Upper lobe of left lung (tissue), 6 donors: ENCODE measurements around the gene RBM23. TPM values are rescaled to one million over a fixed set of nuclear protein-coding genes. Genes with fewer than 3 reads are reported as not detected.

Experiments
- ATAC-seq, 2 donors: fragments of 200-7000 bp; cut with Tn5 transposase; one replicate each; pipeline ENCODE4 v1.9.1; 2022; ENCODE audit warnings: mild to moderate bottlenecking in 2 of 2, moderate library complexity in 2 of 2; ENCODE audit not compliant: low FRiP score in 2 of 2
- DNase-seq, 2 donors: peaks; one replicate each; pipeline ENCODE4 v3.0.0-alpha.2; 2019 to 2020
- H3K27ac ChIP-seq, 4 donors: fragments of 200-600 bp; sonication (generic); one replicate each; pipeline ENCODE4 v1.5.1; 2016 to 2019
- H3K27me3 ChIP-seq, 4 donors: fragments of 200-600 bp; sonication (generic); one replicate each; pipeline ENCODE4 v1.5.1; 2017 to 2019
- H3K36me3 ChIP-seq, 4 donors: fragments of 200-600 bp; sonication (generic); one replicate each; pipeline ENCODE4 v1.5.1; 2016 to 2019
- H3K4me1 ChIP-seq, 4 donors: fragments of 200-600 bp; sonication (generic); one replicate each; pipeline ENCODE4 v1.5.1; 2018 to 2019
- H3K4me3 ChIP-seq, 4 donors: fragments of 200-600 bp; sonication (generic); one replicate each; pipeline ENCODE4 v1.5.1; 2017 to 2019; ENCODE audit warnings: mild to moderate bottlenecking in 2 of 4, moderate library complexity in 1 of 4
- H3K9me3 ChIP-seq, 4 donors: fragments of 200-600 bp; sonication (generic); one replicate each; pipeline ENCODE4 v1.5.1; 2018 to 2019
- CTCF ChIP-seq, 6 experiments: fragments of 450-650 bp in 4 of 6; fragments of 200-600 bp in 2 of 6; sonication (generic) in 2 of 6; IDR thresholded peaks; one replicate each; pipeline ENCODE4 v1.5.1; 2016 to 2019; ENCODE audit warnings: antibody characterized with exemption in 6 of 6
- EP300 ChIP-seq, 4 donors: sonication (generic); formaldehyde crosslinking; IDR thresholded peaks; one replicate each; pipeline ENCODE4 v1.5.1; 2017; ENCODE audit warnings: antibody characterized with exemption in 4 of 4, control low read depth in 2 of 4
- POLR2A ChIP-seq, 4 donors: fragments of 450-650 bp; IDR thresholded peaks; one replicate each; pipeline ENCODE4 v1.5.1; 2016 to 2017; ENCODE audit warnings: antibody characterized with exemption in 4 of 4, mild to moderate bottlenecking in 2 of 4
- POLR2AphosphoS5 ChIP-seq, 2 donors: sonication (generic); formaldehyde crosslinking; IDR thresholded peaks; one replicate each; pipeline ENCODE4 v1.5.1; 2017; ENCODE audit warnings: antibody characterized with exemption in 2 of 2
- WGBS, 2 donors: methylation state at CpG; one replicate each; pipeline ENCODE4 v1.1.5; 2017 to 2018; 5-methylcytosine and 5-hydroxymethylcytosine counted together
- total RNA-seq, 6 donors: library from RNA; depleted of rRNA in 4 of 6; stranded (reverse); fragments of >200 nt in 4 of 6; gene quantifications; one replicate each; pipeline versions ENCODE4 v1.1.0 to v1.2.1, GENCODE V29; 2016 to 2021
- donor health status: DM: no; HTN: no; CAD: no; lungs with moderate emphysema.
- donor health status: DM: no; HTN: yes; CAD: no; lungs with severe emphysema.

Gene RBM23
- total RNA-seq, 6 donors from 2014 or later: 63.3 to 96.8 (median 91.9) TPM

GRCh38 chr14:22888662-22889061, 30.3 kb downstream of the RBM23 start:
- Histone ChIP-seq H3K4me1 (peaks cover 9 to 25% (median 22%) of the 10 kb centered on the region in 4 donors), H3K4me3 (no peak overlapping the region), H3K9me3 (no peaks in the 10 kb centered on the region), H3K27ac (no peak overlapping the region), H3K36me3 (no peaks in the 10 kb centered on the region), H3K27me3 (no peaks in the 10 kb centered on the region)
- 58 to 65% methylated on average over 3 to 4 of the region's 4 CpGs for WGBS, 2 donors
- no peak for ATAC-seq
- no peak for DNase-seq
- TF ChIP-seq CTCF (IDR thresholded peaks at IDR 0.05) (no peak), POLR2A (IDR thresholded peaks at IDR 0.05) (no peak), POLR2AphosphoS5 (IDR thresholded peaks at IDR 0.05) (no peak), EP300 (IDR thresholded peaks at IDR 0.05) (no peak)

GRCh38 chr14:22887990-22888378, 31.0 kb downstream of the RBM23 start:
- Histone ChIP-seq H3K36me3 (no peaks in the 10 kb centered on the region), H3K9me3 (no peaks in the 10 kb centered on the region), H3K27me3 (no peaks in the 10 kb centered on the region), H3K4me1 (peaks cover 9 to 30% (median 27%) of the 10 kb centered on the region in 4 donors), H3K27ac (peak overlapping the region in 3 of 4 donors; percentile 74 to 82 (median 78)), H3K4me3 (peak overlapping the region in 3 of 4 donors; percentile 49 to 68 (median 59))
- ATAC-seq (no peak), DNase-seq (no peak)
- TF ChIP-seq CTCF (IDR thresholded peaks at IDR 0.05) (no peak), POLR2A (IDR thresholded peaks at IDR 0.05) (no peak), POLR2AphosphoS5 (IDR thresholded peaks at IDR 0.05) (no peak), EP300 (IDR thresholded peaks at IDR 0.05) (no peak)
- 79 to 83% methylated on average over 1 to 5 of the region's 5 CpGs for WGBS, 2 donors

GRCh38 chr14:22887260-22887989, 31.5 kb downstream of the RBM23 start:
- DNase-seq (peak in 1 of 2 donors; percentile 82), ATAC-seq (peak; percentile 70 to 87)
- WGBS, 2 donors: 21 to 27% methylated on average over 11 of the region's 11 CpGs
- Histone ChIP-seq H3K27me3 (no peaks in the 10 kb centered on the region), H3K27ac (peak overlapping the region; percentile 74 to 82 (median 79)), H3K4me3 (peak overlapping the region; percentile 49 to 68 (median 61)), H3K36me3 (no peaks in the 10 kb centered on the region), H3K4me1 (peaks cover 13 to 35% (median 31%) of the 10 kb centered on the region in 4 donors), H3K9me3 (no peaks in the 10 kb centered on the region)
- TF ChIP-seq POLR2AphosphoS5 (IDR thresholded peaks at IDR 0.05): peak in 1 of 2 donors; percentile 64
- peak in 1 of 4 donors; percentile 27 for TF ChIP-seq POLR2A (IDR thresholded peaks at IDR 0.05)
- TF ChIP-seq CTCF (IDR thresholded peaks at IDR 0.05): no peak

DNA sequence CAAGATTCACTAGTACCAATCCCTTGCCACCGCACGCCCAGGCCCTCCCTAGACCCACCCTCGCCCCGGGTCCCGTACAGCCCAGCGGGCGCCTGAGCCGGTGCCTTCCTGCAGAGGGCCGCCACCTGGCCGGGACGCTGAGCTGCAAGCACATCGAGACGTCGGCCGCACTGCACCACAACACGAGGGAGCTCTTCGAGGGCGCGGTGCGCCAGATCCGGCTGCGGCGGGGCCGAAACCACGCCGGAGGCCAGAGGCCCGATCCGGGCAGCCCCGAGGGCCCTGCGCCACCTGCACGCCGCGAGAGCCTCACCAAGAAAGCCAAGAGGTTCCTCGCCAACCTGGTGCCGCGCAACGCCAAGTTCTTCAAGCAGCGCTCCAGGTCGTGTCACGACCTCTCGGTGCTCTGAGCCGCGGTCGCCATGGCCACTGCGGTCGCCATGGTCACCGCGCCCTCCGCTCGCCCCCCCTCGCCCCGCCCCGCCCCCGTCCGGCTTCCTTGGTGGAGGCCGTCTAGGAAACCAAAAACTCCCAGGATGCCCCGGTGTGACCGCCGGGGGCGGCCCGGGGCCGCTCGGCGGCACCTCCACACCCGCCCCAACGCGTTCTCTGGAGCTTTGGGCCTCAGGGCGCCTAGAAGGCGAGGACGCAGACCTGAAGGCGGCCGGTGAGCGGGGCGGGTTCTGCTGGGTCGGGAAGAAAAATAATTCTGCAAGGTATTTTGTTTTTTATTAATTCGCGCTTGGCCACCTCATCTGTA, 32.3 kb downstream of the RBM23 start:
- Histone ChIP-seq H3K36me3 (no peaks in the 10 kb centered on the region), H3K27me3 (no peaks in the 10 kb centered on the region), H3K4me1 (peaks cover 16 to 39% (median 35%) of the 10 kb centered on the region in 4 donors), H3K27ac (peak overlapping the region; percentile 74 to 82 (median 79)), H3K9me3 (no peaks in the 10 kb centered on the region), H3K4me3 (peak overlapping the region; percentile 49 to 68 (median 61))
- DNase-seq (peak; percentile 82 to 96), ATAC-seq (peak; percentile 89)
- TF ChIP-seq POLR2A (IDR thresholded peaks at IDR 0.05) (peak in 1 of 4 donors; percentile 56), EP300 (IDR thresholded peaks at IDR 0.05) (no peak), CTCF (IDR thresholded peaks at IDR 0.05) (peak in 1 of 6 experiments; percentile 47), POLR2AphosphoS5 (IDR thresholded peaks at IDR 0.05) (peak in 1 of 2 donors; percentile 35)
- 3 to 8% methylated on average over 26 to 47 of the region's 77 CpGs for WGBS, 2 donors
